DND-41 (cell line): ENCODE measurements around the gene QSOX1.

ENCODE experiments used
- EZH2 ChIP-seq: IDR thresholded peaks from 3 replicates; pipeline ENCODE4 v1.6.1; 2012; ENCODE audit warnings: borderline replicate concordance, low read depth, mild to moderate bottlenecking, moderate library complexity, low read length, inconsistent platforms; ENCODE audit not compliant: severe bottlenecking
- TF ChIP-seq, protein P1 (sequence below): IDR thresholded peaks from 2 replicates; pipeline ENCODE4 v1.5.1; 2012; ENCODE audit warnings: borderline replicate concordance, low read length, moderate library complexity, mild to moderate bottlenecking; ENCODE audit not compliant: poor library complexity, severe bottlenecking; ENCODE audit errors: extremely low read depth

DNA sequence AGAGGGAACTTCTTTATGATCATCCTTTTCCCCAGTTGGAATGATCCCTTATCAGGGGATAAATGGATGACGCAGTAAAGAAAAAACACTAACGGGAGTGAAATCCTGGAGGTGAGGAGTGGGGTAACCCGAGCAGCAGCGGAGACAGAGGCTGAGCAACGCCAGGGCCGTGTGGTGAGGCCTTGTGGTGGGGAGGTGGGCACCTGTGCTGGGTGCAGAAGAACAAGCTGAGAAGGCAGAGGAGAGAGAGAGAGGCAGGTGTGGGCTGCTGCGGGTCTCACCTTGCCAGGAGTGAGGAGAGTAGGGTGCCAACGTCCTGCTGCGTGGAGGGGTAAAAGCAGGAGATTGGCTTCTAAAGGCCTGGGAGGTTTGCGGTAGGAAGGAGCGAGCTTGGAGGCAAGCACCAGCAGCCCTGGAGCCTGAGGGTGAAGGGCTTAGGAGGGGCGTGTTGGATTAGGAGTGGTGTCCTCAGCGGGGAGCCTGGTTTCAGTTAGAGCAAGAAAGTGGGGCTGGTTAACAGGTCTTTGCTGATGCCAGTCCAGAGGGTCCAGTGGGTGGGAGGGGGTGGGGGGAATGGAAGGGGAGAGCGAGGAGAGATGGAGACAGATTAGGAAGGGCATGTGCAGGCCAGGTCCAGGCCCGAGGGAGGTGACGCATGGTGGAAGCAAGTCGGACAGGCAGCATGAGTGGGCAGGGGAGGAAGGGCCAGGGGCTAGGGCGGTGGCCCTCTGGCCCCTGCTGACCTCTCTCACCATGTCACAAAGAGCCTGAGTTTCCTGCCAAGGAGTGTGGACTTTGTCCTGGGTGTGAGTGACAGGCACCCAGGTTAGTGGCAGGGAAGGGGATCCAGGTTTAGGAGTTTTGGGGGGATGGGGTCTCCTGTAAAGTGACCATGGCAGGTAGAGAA lies 38.7 kb downstream of the QSOX1 start:
- TF ChIP-seq, protein P1, sequence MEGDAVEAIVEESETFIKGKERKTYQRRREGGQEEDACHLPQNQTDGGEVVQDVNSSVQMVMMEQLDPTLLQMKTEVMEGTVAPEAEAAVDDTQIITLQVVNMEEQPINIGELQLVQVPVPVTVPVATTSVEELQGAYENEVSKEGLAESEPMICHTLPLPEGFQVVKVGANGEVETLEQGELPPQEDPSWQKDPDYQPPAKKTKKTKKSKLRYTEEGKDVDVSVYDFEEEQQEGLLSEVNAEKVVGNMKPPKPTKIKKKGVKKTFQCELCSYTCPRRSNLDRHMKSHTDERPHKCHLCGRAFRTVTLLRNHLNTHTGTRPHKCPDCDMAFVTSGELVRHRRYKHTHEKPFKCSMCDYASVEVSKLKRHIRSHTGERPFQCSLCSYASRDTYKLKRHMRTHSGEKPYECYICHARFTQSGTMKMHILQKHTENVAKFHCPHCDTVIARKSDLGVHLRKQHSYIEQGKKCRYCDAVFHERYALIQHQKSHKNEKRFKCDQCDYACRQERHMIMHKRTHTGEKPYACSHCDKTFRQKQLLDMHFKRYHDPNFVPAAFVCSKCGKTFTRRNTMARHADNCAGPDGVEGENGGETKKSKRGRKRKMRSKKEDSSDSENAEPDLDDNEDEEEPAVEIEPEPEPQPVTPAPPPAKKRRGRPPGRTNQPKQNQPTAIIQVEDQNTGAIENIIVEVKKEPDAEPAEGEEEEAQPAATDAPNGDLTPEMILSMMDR: no peak
- TF ChIP-seq EZH2: no peak
